Spleen (tissue), 7 donors: Measurements from ENCODE around the gene PRMT1.

Experiments used
- POLR2A ChIP-seq, 3 donors: fragments of 450-650 bp; IDR thresholded peaks; one replicate each; pipeline ENCODE4 v1.5.1; 2017; ENCODE audit warnings: antibody characterized with exemption in 3 of 3, mild to moderate bottlenecking in 1 of 3
- POLR2AphosphoS5 ChIP-seq, 3 donors: sonication (generic); formaldehyde crosslinking; IDR thresholded peaks; one replicate each; pipeline ENCODE4 v1.5.1; 2017; ENCODE audit warnings: antibody characterized with exemption in 3 of 3
- TF ChIP-seq, protein P1 (sequence below), 11 experiments: fragments of 200-600 bp in 7 of 11; fragments of 450-650 bp in 4 of 11; sonication (generic) in 4 of 11; IDR thresholded peaks in 8 of 11; conservative IDR thresholded peaks in 3 of 11; 1 replicate in 7 of 11; 2 replicates in 4 of 11; pipeline versions ENCODE4 v1.4.0 to v1.8.0; 2016 to 2021; ENCODE audit warnings: antibody characterized with exemption in 11 of 11, inconsistent platforms in 4 of 11, mild to moderate bottlenecking in 1 of 11
- donor health status: DM: no; HTN: no; CAD: no; lungs with moderate emphysema.
- donor health status: DM: no; HTN: no; CAD: no.
- donor health status: DM: no; HTN: no; CAD: no.

DNA sequence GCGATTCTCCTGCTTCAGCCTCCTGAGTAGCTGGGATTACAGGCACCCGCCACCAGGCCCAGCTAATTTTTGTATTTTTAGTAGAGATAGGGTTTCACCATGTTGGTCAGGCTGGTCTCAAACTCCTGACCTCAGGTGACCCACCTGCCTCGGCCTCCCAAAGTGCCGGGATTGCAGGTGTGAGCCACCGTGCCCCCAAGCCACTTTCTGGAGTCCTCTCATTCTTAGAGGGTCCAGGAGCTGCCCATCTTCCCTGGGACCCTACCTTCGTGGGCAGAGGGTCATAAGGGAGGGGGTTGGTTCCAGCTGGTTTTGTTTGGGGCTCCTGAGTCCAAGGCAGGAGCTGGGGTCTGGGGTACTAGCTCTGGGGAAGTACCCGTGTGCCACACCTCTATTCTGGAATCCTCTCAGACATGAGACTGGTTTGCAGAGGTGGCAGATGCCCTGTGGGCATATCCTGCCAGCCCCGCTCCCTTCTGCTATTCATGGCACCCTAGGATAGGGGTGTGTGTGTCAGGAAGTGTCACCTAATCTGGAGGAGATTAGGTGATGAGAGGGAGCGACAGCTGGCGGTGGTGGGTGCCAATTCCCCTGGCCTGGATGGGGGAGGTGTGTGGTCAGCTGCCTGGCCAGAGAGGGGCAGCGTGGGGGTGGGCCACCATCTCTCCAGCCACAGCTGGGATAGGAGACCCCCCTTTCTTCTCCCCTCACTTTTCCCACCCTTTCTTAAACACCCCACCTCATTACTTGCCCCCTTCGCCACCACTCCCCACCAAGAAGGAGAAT, 2.1 kb downstream of the PRMT1 start:
- TF ChIP-seq, protein P1, sequence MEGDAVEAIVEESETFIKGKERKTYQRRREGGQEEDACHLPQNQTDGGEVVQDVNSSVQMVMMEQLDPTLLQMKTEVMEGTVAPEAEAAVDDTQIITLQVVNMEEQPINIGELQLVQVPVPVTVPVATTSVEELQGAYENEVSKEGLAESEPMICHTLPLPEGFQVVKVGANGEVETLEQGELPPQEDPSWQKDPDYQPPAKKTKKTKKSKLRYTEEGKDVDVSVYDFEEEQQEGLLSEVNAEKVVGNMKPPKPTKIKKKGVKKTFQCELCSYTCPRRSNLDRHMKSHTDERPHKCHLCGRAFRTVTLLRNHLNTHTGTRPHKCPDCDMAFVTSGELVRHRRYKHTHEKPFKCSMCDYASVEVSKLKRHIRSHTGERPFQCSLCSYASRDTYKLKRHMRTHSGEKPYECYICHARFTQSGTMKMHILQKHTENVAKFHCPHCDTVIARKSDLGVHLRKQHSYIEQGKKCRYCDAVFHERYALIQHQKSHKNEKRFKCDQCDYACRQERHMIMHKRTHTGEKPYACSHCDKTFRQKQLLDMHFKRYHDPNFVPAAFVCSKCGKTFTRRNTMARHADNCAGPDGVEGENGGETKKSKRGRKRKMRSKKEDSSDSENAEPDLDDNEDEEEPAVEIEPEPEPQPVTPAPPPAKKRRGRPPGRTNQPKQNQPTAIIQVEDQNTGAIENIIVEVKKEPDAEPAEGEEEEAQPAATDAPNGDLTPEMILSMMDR (IDR thresholded peaks at IDR 0.05 in 8 of 11, conservative IDR thresholded peaks at IDR 0.05 in 3 of 11), result no peak
- no peak for TF ChIP-seq POLR2A (IDR thresholded peaks at IDR 0.05)
- no peak for TF ChIP-seq POLR2AphosphoS5 (IDR thresholded peaks at IDR 0.05)
